Spinal cord (tissue), 10 donors: ENCODE data around the gene PALD1. TPM values are rescaled to one million over a fixed set of nuclear protein-coding genes. Genes with fewer than 3 reads are reported as not detected.
"Not testable (repeated sequence)": the region's sequence is repeated elsewhere in the genome, so short reads cannot be mapped to it uniquely, and the experiment has no call there.

ENCODE experiments used
- DNase-seq, 6 donors: peaks; one replicate each; pipeline versions ENCODE4 v3.0.0 to v3.0.0-alpha.2; 2013 to 2015; ENCODE audit warnings: low spot score in 6 of 6, low read depth in 4 of 6
- H3K27ac ChIP-seq: one replicate; pipeline ENCODE4 v1.5.1; 2013; ENCODE audit warnings: low read depth, low read length, control low read depth
- H3K27me3 ChIP-seq: one replicate; pipeline ENCODE4 v1.6.1; 2013; ENCODE audit warnings: low read length; ENCODE audit not compliant: control insufficient read depth, insufficient read depth
- H3K36me3 ChIP-seq: one replicate; pipeline ENCODE4 v1.6.1; 2013; ENCODE audit warnings: low read length; ENCODE audit not compliant: control insufficient read depth, insufficient read depth
- H3K4me1 ChIP-seq: one replicate; pipeline ENCODE4 v1.6.1; 2013; ENCODE audit warnings: low read length; ENCODE audit not compliant: control insufficient read depth, insufficient read depth
- H3K4me3 ChIP-seq: one replicate; pipeline ENCODE4 v1.5.1; 2013; ENCODE audit warnings: low read depth, low read length, control low read depth
- H3K9me3 ChIP-seq: one replicate; pipeline ENCODE4 v1.6.1; 2013; ENCODE audit warnings: low read length; ENCODE audit not compliant: control insufficient read depth, insufficient read depth
- WGBS: methylation state at CpG from one replicate; pipeline ENCODE4 v1.1.5; 2013; ENCODE audit warnings: missing lambda C conversion rate; ENCODE audit not compliant: insufficient coverage; 5-methylcytosine and 5-hydroxymethylcytosine counted together
- polyA plus RNA-seq, 2 donors: library from polyadenylated mRNA; unstranded; fragments of 120-200 nt; gene quantifications; one replicate each; pipeline ENCODE4 v1.2.1, GENCODE V29; 2013; ENCODE audit not compliant: insufficient read length in 2 of 2
- total RNA-seq, 2 donors: library from RNA; depleted of rRNA in 1 of 2; stranded (reverse); fragments of 120-200 nt in 1 of 2; fragments of >200 nt in 1 of 2; gene quantifications; one replicate each; pipeline versions ENCODE4 v1.2.3 to v1.2.4, GENCODE V29; 2013 to 2014
- donor health status: healthy.

The PALD1 gene
- total and polyA plus RNA-seq, 4 donors, result 10.0 to 26.3 (median 24.1) TPM

- no peaks in the 10 kb centered on the region for H3K4me1 ChIP-seq
- no peaks in the 10 kb centered on the region for H3K27me3 ChIP-seq
- peaks cover 4% of the 10 kb centered on the region for H3K36me3 ChIP-seq
- no peak overlapping the region for H3K27ac ChIP-seq
- no peaks in the 10 kb centered on the region for H3K9me3 ChIP-seq
- no peak for DNase-seq
- WGBS, result 95% methylated on average over 7 of the region's 7 CpGs
- H3K4me3 ChIP-seq, result no peak overlapping the region
Observed at GRCh38 chr10:70603449-70603801, 124.9 kb downstream of the PALD1 start.

GRCh38 chr10:70604106-70604505 lies 125.5 kb downstream of the PALD1 start:
- no peaks in the 10 kb centered on the region for H3K9me3 ChIP-seq
- no peak overlapping the region for H3K27ac ChIP-seq
- no peaks in the 10 kb centered on the region for H3K27me3 ChIP-seq
- DNase-seq, result no peak
- no peak overlapping the region for H3K4me3 ChIP-seq
- H3K4me1 ChIP-seq, result no peaks in the 10 kb centered on the region
- WGBS, result 75% methylated on average over 2 of the region's 4 CpGs
- peaks cover 4% of the 10 kb centered on the region for H3K36me3 ChIP-seq

GRCh38 chr10:70605161-70605560 lies 126.6 kb downstream of the PALD1 start:
- H3K27ac ChIP-seq, result no peak overlapping the region

GRCh38 chr10:70607936-70608335 lies 129.4 kb downstream of the PALD1 start:
- Histone ChIP-seq H3K4me3 (no peak overlapping the region), H3K27ac (no peak overlapping the region), H3K27me3 (no peaks in the 10 kb centered on the region), H3K9me3 (no peaks in the 10 kb centered on the region), H3K36me3 (no peaks in the 10 kb centered on the region), H3K4me1 (no peaks in the 10 kb centered on the region)
- no peak for DNase-seq
- WGBS, result 89% methylated on average over 3 of the region's 4 CpGs

More at GRCh38 chr10:70605161-70605560, 126.6 kb downstream of the PALD1 start:
- no peaks in the 10 kb centered on the region for H3K4me1 ChIP-seq
- DNase-seq, result no peak
- H3K9me3 ChIP-seq, result no peaks in the 10 kb centered on the region
- no peaks in the 10 kb centered on the region for H3K27me3 ChIP-seq
- no CpG with 5 or more reads among the region's 2 CpGs for WGBS
- H3K4me3 ChIP-seq, result no peak overlapping the region
- peaks cover 4% of the 10 kb centered on the region for H3K36me3 ChIP-seq

- no peaks in the 10 kb centered on the region for H3K27me3 ChIP-seq
- no peak overlapping the region for H3K4me3 ChIP-seq
- WGBS, result 100% methylated on average over 1 of the region's 2 CpGs
- H3K4me1 ChIP-seq, result no peaks in the 10 kb centered on the region
- no peaks in the 10 kb centered on the region for H3K9me3 ChIP-seq
- no peak overlapping the region for H3K27ac ChIP-seq
- no peak for DNase-seq
- no peaks in the 10 kb centered on the region for H3K36me3 ChIP-seq
Observed at GRCh38 chr10:70613941-70614340, 135.4 kb downstream of the PALD1 start.

- WGBS, result 93% methylated on average over 2 of the region's 3 CpGs
- H3K27me3 ChIP-seq, H3K4me3 ChIP-seq, DNase-seq, H3K27ac ChIP-seq, H3K4me1 ChIP-seq, H3K36me3 ChIP-seq, H3K9me3 ChIP-seq: not testable (repeated sequence)
Observed at GRCh38 chr10:70614364-70614763, 135.8 kb downstream of the PALD1 start.

- Histone ChIP-seq H3K4me1 (no peaks in the 10 kb centered on the region), H3K9me3 (no peaks in the 10 kb centered on the region), H3K27ac (no peak overlapping the region), H3K27me3 (no peaks in the 10 kb centered on the region), H3K4me3 (no peak overlapping the region), H3K36me3 (no peaks in the 10 kb centered on the region)
- DNase-seq, result no peak
- no CpG with 5 or more reads among the region's 2 CpGs for WGBS
Observed at GRCh38 chr10:70615211-70615610, 136.6 kb downstream of the PALD1 start.

- Histone ChIP-seq H3K36me3 (no peaks in the 10 kb centered on the region), H3K9me3 (no peaks in the 10 kb centered on the region), H3K4me3 (no peak overlapping the region), H3K27me3 (no peaks in the 10 kb centered on the region), H3K4me1 (no peaks in the 10 kb centered on the region), H3K27ac (no peak overlapping the region)
- DNase-seq, result no peak
- 80% methylated on average over 2 of the region's 7 CpGs for WGBS
Observed at GRCh38 chr10:70615784-70616522, 137.4 kb downstream of the PALD1 start.

GRCh38 chr10:70616761-70617160 lies 138.2 kb downstream of the PALD1 start:
- no peaks in the 10 kb centered on the region for H3K36me3 ChIP-seq
- H3K4me3 ChIP-seq, result no peak overlapping the region
- H3K9me3 ChIP-seq, result no peaks in the 10 kb centered on the region
- DNase-seq, result no peak
- no peaks in the 10 kb centered on the region for H3K4me1 ChIP-seq
- no peak overlapping the region for H3K27ac ChIP-seq
- no CpG with 5 or more reads among the region's 4 CpGs for WGBS
- no peaks in the 10 kb centered on the region for H3K27me3 ChIP-seq
